ENCODE results near the gene PUS1. TPM values are rescaled to one million over a fixed set of nuclear protein-coding genes. Genes with fewer than 3 reads are reported as not detected.

The PUS1 gene
- total and polyA plus RNA-seq, 4 donors, result 6.8 to 35.6 (median 29.8) TPM

DNA sequence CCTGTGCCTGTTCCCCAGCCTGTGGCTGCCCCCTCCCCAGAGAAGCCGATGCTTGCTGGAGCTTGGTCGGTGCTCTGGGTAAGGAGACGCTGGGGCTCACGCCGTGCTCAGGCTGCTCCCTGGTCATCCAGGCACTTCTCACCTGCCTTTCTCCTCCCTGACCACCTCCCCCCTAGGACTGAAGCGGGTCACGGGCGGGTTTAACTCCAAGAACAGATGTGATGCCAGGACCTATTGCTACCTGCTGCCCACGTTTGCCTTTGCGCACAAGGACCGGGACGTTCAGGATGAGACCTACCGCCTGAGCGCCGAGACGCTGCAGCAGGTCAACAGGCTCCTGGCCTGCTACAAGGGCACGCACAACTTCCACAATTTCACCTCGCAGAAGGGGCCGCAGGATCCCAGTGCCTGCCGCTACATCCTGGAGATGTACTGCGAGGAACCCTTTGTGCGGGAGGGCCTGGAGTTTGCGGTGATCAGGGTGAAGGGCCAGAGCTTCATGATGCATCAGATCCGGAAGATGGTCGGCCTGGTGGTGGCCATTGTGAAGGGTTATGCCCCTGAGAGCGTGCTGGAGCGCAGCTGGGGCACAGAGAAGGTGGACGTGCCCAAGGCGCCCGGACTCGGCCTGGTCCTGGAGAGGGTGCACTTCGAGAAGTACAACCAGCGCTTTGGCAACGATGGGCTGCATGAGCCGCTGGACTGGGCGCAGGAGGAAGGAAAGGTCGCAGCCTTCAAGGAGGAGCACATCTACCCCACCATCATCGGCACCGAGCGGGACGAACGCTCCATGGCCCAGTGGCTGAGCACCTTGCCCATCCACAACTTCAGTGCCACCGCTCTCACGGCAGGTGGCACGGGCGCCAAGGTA is 12.3 kb downstream of the PUS1 start:
- ATAC-seq (ENCODE audit: insufficient read depth, low FRiP score) (no peak), DNase-seq (no peak)
- no peak overlapping the region for H3K4me3 ChIP-seq
- H3K9ac ChIP-seq (ENCODE audit: insufficient read depth in 1 of 2, low read length in 2 of 2), result no peak overlapping the region
- no peak overlapping the region for H3K27ac ChIP-seq (ENCODE audit: low read depth in 1 of 2, low read length in 1 of 2)
- peaks cover 5 to 27% (median 9%) of the 10 kb centered on the region in 4 donors for H3K36me3 ChIP-seq (ENCODE audit: control insufficient read depth in 4 of 4, insufficient read depth in 4 of 4, low read length in 4 of 4)
- no peaks in the 10 kb centered on the region for H3K27me3 ChIP-seq (ENCODE audit: control insufficient read depth in 3 of 3, insufficient read depth in 3 of 3, low read length in 2 of 3)
- WGBS, 2 donors, result 96% methylated on average over 46 of the region's 46 CpGs
- peaks cover 0 to 4% (median 0%) of the 10 kb centered on the region in 4 donors for H3K9me3 ChIP-seq (ENCODE audit: control insufficient read depth in 4 of 4, insufficient read depth in 3 of 4, low read length in 3 of 4)
- no peaks in the 10 kb centered on the region for H3K4me1 ChIP-seq (ENCODE audit: control insufficient read depth in 5 of 5, insufficient read depth in 5 of 5, low read length in 5 of 5)
- no peak for TF ChIP-seq CTCF (IDR thresholded peaks at IDR 0.05; ENCODE audit: control extremely low read depth, extremely low read depth)

GRCh38 chr12:131941987-131942341 is 12.9 kb downstream of the PUS1 start:
- H3K36me3 ChIP-seq (ENCODE audit: control insufficient read depth in 4 of 4, insufficient read depth in 4 of 4, low read length in 4 of 4), result peaks cover 5 to 27% (median 9%) of the 10 kb centered on the region in 4 donors
- 93 to 97% methylated on average over 7 of the region's 7 CpGs for WGBS, 2 donors

GRCh38 chr12:131942671-131943070 is 13.6 kb downstream of the PUS1 start:
- no peak for ATAC-seq (ENCODE audit: insufficient read depth, low FRiP score)
- H3K4me1 ChIP-seq (ENCODE audit: control insufficient read depth in 5 of 5, insufficient read depth in 5 of 5, low read length in 5 of 5), result no peaks in the 10 kb centered on the region
- no peak overlapping the region for H3K27ac ChIP-seq (ENCODE audit: low read depth in 1 of 2, low read length in 1 of 2)
- peaks cover 5 to 27% (median 8%) of the 10 kb centered on the region in 4 donors for H3K36me3 ChIP-seq (ENCODE audit: control insufficient read depth in 4 of 4, insufficient read depth in 4 of 4, low read length in 4 of 4)
- no peak for TF ChIP-seq CTCF (IDR thresholded peaks at IDR 0.05; ENCODE audit: control extremely low read depth, extremely low read depth)
- no peaks in the 10 kb centered on the region for H3K27me3 ChIP-seq (ENCODE audit: control insufficient read depth in 3 of 3, insufficient read depth in 3 of 3, low read length in 2 of 3)
- DNase-seq, result no peak
- H3K9me3 ChIP-seq (ENCODE audit: control insufficient read depth in 4 of 4, insufficient read depth in 3 of 4, low read length in 3 of 4), result peaks cover 0 to 4% (median 0%) of the 10 kb centered on the region in 4 donors
- no peak overlapping the region for H3K4me3 ChIP-seq
- 94 to 97% methylated on average over 12 of the region's 12 CpGs for WGBS, 2 donors
- H3K9ac ChIP-seq (ENCODE audit: insufficient read depth in 1 of 2, low read length in 2 of 2), result no peak overlapping the region

More at GRCh38 chr12:131941987-131942341, 12.9 kb downstream of the PUS1 start:
- H3K27me3 ChIP-seq (ENCODE audit: control insufficient read depth in 3 of 3, insufficient read depth in 3 of 3, low read length in 2 of 3), result no peaks in the 10 kb centered on the region
- DNase-seq (no peak), ATAC-seq (ENCODE audit: insufficient read depth, low FRiP score) (no peak)
- no peak overlapping the region for H3K27ac ChIP-seq (ENCODE audit: low read depth in 1 of 2, low read length in 1 of 2)
- H3K9me3 ChIP-seq (ENCODE audit: control insufficient read depth in 4 of 4, insufficient read depth in 3 of 4, low read length in 3 of 4), result peaks cover 0 to 4% (median 0%) of the 10 kb centered on the region in 4 donors
- no peak overlapping the region for H3K9ac ChIP-seq (ENCODE audit: insufficient read depth in 1 of 2, low read length in 2 of 2)
- H3K4me3 ChIP-seq, result no peak overlapping the region
- TF ChIP-seq CTCF (IDR thresholded peaks at IDR 0.05; ENCODE audit: control extremely low read depth, extremely low read depth), result no peak
- no peaks in the 10 kb centered on the region for H3K4me1 ChIP-seq (ENCODE audit: control insufficient read depth in 5 of 5, insufficient read depth in 5 of 5, low read length in 5 of 5)
